SK-N-SH treated with all-trans-retinoic acid at 6 μM for 48 hours (cell line): ENCODE data around the gene MICU2.

Experiments
- ARNTL ChIP-seq: fragments of 450-650 bp; formaldehyde crosslinking; IDR thresholded peaks from 2 replicates; pipeline ENCODE4 v1.5.0; 2020; ENCODE audit warnings: low read depth, mild to moderate bottlenecking, moderate library complexity, borderline replicate concordance
- CSRNP3 ChIP-seq: fragments of 250-450 bp; sonication (Bioruptor Pico); IDR thresholded peaks from 2 replicates; pipeline ENCODE4 v1.5.1; 2021; ENCODE audit warnings: mild to moderate bottlenecking, moderate library complexity
- ESRRG ChIP-seq: fragments of 250-450 bp; sonication (Bioruptor Pico); IDR thresholded peaks from 2 replicates; pipeline ENCODE4 v1.6.1; 2021; ENCODE audit warnings: mild to moderate bottlenecking
- PATZ1 ChIP-seq: fragments of 250-450 bp; sonication (Bioruptor Pico); IDR thresholded peaks from 2 replicates; pipeline ENCODE4 v1.8.0; 2020; ENCODE audit warnings: mild to moderate bottlenecking, moderate library complexity, borderline replicate concordance
- ZFP3 ChIP-seq: fragments of 250-450 bp; sonication (Bioruptor Pico); IDR thresholded peaks from 2 replicates; pipeline ENCODE4 v1.5.0; 2020; ENCODE audit warnings: mild to moderate bottlenecking, moderate library complexity
- ZNF8 ChIP-seq: fragments of 450-650 bp; formaldehyde crosslinking; IDR thresholded peaks from 2 replicates; pipeline ENCODE4 v1.5.0; 2020; ENCODE audit warnings: mild to moderate bottlenecking, moderate library complexity

GRCh38 chr13:21517576-21517975, 86.4 kb downstream of the MICU2 start:
- no peak for TF ChIP-seq ARNTL (CRISPR knock-in tag)
- no peak for TF ChIP-seq ZNF8 (CRISPR knock-in tag)
- TF ChIP-seq ESRRG (CRISPR knock-in tag): no peak
- TF ChIP-seq CSRNP3: no peak
- TF ChIP-seq ZFP3 (CRISPR knock-in tag): no peak
- no peak for TF ChIP-seq PATZ1
